ENCODE data around the gene PDE5A. TPM values are rescaled to one million over a fixed set of nuclear protein-coding genes. Genes with fewer than 3 reads are reported as not detected.

The PDE5A gene
- polyA plus RNA-seq, 3 donors: 3.3 to 7.4 (median 7.1) TPM

DNA sequence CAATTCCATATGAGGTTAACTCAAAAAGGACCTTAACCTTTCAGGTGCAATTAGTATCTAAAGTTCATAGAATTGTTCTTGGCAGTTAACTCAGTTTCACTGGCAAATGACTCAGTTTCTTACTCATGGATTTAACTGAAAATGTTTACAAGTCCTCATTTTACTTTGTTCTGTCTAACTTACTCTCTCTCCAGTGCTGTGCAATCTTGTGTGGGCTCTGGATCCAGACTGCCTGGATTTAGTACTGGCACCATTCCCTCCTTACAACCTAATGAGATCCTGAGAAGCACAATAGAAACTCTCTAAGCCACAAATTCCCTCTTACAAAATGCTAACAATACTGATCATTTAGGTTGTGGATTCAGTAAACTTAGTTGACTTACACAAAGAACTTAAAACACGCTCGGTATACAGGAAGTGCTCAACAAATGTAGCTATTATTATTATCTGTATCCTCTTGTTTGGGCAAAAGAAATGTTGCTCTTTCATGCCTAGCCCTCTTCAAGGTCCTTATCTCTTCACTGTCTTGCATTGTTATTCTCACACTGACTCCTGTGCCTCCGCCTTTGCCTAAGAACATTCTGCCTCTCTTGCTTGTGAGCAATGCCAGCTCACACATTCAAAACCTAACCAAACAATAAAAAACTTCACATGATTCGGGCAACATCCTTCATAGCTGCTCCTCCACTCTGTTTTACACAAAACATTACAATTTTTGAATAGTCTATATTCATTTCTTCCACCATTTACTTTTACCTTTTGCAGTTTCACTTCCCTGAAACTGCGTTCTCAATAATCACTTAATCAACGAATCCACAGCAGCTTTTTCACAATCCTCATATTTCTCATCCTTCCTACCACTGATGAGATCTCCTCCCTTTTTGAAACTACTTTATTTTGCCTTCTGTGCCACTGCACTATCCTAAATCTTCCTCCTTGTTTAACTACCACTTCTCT, 91.8 kb downstream of the PDE5A start:
- no peak overlapping the region for H3K27ac ChIP-seq (ENCODE audit: low read depth, low read length)
- 87 to 92% (median 89%) methylated on average over 6 of the region's 6 CpGs for WGBS, 3 donors

DNA sequence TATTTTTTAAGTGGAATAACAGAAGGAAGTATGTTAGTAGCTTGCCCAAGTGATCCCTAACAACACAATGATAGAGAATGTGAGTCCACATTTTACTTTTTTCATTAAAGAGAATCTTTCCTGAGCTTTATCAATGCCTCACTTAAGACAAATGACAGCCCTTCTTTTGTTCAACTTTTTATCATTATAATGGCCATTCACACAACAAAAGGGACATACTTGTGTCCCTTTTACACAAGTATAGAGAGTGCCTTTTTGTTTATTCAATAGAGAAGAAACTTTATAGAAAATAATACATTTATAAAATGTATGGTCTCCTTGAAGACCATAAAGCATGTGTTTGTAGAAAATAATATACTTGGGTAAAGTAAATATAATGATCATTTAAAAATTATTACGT, 96.3 kb downstream of the PDE5A start:
- no peak overlapping the region for H3K27ac ChIP-seq (ENCODE audit: low read depth, low read length)

DNA sequence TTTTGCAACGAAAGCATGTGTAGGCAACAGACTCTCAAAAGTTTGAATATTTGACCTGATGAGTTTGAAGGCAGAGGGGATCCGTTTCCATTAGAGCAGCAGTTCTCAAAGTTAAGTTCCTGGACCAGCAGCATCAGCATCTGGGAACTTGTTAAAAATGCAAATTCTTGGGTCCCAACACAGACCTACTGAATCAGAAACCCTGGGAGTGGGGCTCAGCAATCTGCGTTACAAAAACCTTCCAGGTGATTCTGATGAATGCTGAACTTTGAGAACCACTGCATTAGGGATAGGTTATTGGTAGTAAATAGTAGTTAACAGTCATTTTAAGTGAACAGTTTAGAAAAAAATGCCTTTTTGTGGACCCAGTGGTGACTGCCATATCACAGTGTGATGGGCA, 98.8 kb downstream of the PDE5A start:
- H3K27ac ChIP-seq (ENCODE audit: low read depth, low read length): no peak overlapping the region
- WGBS, 3 donors: 90 to 92% (median 92%) methylated on average over 3 of the region's 3 CpGs

More for the DNA sequence above, 96.3 kb downstream of the PDE5A start:
- 79 to 93% (median 85%) methylated on average over 1 of the region's 1 CpG for WGBS, 3 donors

DNA sequence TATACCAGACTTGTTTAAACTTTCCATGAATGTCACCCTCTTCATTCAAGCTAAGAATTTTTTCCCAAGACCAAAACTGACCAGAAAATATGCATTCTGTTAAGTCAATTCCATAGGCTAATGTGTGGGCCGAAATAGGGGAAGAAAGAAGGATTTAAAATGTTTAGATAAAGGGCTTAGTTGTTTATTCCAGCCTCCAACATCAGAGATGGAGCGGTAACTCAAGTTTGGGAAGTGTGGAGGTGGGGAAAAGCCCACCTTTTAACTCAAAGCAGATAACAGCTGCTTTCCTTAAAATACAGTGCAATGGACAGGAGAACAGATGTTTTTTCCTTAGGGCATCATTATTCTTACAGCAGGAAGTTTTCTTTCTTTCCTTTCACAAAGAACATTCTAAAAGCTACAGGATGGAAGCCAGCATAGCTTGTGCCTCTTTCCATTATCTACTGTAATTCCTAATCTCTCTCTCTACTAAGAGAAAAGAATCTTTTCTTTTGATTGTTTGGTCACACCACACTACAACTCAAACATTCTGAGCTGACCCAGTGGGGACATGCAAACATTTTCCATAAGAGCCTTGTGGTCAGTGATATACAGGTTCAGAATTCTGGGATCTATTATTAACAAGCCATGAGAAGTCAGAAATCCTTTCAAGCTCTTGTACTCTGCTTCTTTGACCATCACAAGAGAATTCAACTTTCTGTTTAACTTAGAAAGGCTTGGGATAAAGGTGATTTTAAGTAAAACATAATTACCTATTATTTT, 101.6 kb downstream of the PDE5A start:
- 61 to 79% (median 68%) methylated on average over 2 of the region's 2 CpGs for WGBS, 3 donors
- no peak overlapping the region for H3K27ac ChIP-seq (ENCODE audit: low read depth, low read length)

DNA sequence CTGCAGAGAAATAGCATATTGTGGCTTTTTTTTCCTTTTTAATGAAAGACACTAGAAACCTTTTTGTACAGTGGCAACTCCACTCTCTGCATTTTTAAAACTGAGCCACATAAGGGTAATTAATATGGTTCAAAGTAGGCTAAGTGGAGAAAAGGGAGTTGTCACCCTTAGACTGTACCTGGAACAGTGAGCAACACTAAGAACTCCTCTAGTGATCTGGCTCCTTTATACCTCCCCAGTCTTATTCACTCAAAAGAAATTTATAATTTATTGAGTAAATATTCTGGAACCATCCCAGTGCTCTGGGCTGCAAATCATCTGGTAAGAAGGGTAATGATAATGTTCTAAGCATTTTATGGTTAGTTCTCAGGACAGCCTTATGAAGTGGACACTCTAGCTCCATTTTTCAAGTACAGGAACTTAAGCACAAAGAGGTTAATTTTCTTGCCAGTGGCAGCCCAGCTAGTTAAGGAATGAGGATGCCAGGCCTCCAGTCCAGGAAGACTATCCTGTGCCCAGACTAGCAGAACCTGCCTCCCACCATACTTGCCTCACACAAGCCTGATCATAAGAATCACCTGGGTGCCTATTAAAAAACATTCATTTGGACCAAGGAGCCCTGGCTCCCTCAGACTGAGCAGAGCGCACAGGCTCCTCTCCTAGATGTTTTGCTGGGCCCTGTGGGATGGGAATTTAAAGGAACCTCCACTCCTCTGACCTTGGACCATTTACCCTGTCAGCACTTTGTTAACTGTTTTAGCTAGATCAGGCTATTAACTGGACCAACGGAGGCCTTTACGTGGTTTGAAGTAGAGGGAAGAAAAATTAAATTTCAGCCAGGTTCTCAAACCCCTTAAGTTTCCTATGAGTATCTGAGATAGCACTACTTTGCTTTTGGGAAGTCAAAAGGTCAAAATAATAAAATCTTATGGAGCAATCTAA, 102.6 kb downstream of the PDE5A start:
- 66 to 71% (median 69%) methylated on average over 3 of the region's 3 CpGs for WGBS, 3 donors
- no peak overlapping the region for H3K27ac ChIP-seq (ENCODE audit: low read depth, low read length)

DNA sequence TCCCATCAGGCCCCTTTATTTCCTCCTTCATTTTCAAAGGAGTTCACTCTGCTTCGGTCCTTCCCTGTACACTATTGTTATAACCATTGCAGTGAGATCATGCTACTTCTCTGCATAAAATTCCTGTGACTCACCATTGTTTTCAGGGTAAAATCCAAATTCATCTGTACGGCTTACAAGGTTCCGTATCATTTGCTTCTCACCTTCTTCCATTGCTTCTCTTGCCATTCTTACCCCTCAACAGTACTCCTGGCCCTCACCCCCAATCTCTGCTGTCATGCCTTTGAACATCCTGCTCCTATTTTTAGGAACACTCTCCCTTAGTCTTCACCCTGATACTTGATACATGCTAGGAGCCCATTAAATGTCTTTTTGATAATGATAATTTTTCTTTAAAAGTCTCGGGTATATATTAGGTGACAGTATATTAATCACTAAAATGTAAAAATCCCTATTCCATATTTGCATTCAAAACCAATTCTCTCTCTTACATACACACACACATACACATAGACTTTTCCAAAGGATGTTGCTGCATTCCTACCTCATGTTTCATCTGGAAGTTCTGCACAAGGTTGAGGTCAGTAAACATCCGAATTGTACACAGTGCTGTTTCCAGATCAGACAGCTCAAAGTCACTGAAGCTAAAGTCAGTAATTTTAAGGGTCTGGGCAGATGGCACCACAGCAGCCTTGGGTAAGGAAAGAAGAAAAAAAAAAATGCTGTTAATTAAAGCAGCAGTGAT, 103.4 kb downstream of the PDE5A start:
- 66 to 85% (median 71%) methylated on average over 5 of the region's 5 CpGs for WGBS, 3 donors
- H3K27ac ChIP-seq (ENCODE audit: low read depth, low read length): no peak overlapping the region

DNA sequence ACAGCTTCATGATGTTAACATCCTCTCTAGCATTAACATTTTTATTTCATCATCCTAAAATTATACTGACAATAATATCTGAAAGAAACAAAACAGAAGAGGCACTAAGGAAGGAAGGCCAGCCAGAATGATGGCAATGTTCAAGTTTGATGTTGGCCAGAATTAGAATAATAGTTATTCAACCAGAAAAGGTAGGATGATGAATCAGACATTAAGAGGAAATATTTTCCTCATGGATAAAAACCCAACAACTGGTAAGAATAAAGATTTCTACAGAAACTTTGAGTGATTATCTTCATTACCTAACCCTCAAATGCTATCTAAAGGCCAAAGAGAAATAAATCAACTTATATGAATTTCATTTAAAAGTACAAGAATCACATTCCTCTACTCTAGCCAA, 105.2 kb downstream of the PDE5A start:
- H3K27ac ChIP-seq (ENCODE audit: low read depth, low read length): no peak overlapping the region

DNA sequence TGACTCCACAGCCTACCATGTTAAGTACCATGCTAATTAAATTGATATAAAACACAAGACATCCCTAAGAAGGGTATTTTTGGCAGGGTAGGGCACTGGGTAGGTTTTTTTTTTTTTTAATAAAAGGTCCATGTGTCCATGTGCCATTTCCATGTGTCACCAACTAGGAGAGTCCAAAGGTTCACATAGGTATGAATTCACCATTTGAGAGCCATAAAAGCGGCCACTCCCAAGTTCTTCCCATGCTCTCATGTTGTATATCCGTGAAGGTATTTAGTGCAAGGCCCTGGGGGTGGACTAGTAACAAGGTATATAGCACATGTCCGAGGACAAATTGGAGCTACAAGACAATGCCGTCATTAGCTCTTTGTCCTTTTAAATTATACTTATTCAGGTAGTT, 107.3 kb downstream of the PDE5A start:
- no peak overlapping the region for H3K27ac ChIP-seq (ENCODE audit: low read depth, low read length)
- 96 to 98% (median 97%) methylated on average over 4 of the region's 4 CpGs for WGBS, 3 donors

DNA sequence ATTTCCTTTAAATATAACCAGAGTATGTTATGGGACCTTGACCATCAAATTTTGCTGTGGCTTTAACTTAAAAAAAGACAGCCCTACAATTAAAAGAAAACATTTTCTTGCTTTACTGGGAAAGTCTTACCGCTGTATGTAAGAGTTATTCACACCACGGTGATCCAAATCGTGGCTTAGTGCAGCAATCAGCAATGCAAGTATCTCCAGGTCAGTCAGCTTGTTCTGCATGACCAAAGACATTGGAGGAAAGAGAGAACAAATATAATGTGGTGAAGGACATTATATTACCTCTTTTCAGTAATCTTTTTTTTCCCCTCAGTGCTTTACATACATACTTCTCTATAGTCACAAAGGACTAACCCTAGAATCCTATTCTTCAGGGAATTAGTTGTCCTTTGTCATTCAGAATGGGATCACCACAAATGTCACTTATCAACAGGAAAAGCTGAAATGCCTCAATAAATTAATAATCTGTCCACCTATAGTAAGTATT, 109.6 kb downstream of the PDE5A start:
- 88 to 93% (median 92%) methylated on average over 3 of the region's 3 CpGs for WGBS, 3 donors
- H3K27ac ChIP-seq (ENCODE audit: low read depth, low read length): no peak overlapping the region

DNA sequence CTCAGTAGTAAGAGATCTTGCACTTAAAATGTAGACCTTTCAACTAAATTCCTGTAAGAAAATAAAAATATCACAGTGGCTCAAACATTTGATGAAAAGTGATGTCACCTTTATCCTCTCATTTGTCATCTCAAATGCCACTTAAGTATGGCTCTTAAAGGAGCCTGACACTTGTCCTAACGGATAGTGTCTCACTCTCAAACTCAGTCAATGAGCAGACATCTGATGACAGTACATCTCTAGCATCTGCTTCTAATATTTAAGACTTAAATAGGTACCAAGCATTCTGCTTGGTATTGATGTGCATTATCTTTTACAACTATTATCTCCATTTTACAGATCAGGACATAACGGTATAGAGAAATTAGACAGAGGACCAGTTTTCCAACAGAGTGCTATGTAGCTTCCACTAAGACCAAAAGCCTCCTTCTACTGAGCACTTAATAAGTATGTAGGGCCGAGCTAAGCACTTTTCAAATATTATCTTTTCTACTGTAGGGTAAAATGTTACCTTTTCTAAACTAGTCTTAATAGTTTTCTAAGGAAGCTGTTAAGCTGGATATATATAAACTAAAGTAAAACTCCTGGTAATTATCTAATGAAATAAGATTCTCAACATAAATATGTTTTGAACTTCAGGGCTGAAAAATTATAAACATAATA, 110.2 kb downstream of the PDE5A start:
- no peak overlapping the region for H3K27ac ChIP-seq (ENCODE audit: low read depth, low read length)
- WGBS, 3 donors: 82 to 93% (median 84%) methylated on average over 3 of the region's 3 CpGs

DNA sequence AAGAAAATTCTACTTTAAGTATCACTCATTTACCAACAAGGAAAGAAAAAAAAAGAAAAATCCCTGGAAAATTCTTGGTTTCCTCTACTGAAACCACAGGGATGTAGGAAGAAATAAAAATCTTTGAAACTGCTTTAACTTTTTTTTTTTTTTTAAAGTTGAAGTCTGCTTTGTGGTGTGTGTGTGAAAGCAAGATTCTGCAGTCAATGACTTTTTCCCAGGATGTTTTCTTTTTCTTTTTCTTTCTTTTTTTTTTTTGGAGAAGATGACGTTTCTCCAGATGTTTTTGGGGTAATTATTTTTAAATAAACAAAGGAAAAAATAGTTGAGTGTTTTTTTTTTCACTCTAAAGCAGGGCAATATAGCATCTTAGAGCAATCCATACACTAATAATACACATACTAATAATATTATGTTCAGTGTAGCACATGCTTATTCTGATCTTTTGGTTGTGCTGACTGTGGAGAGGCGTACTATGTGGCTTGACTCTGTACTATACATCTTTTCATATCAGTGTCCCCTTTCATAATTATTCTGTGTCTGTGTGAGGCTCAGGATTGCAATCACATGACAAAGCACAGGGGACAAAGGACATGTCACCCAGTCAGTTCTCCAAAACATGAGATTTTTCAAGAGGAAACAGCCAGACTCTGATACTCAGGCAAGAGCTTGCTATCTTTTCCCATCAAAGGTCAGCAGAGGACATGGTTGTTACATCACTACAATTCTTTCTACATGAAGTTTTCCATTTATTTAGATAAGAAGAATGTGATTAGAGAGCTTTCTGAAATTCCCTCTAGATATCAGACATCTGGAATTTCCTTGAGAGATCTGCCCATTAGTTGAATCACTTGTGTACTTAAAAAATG, 111.0 kb downstream of the PDE5A start:
- 54 to 72% (median 69%) methylated on average over 2 of the region's 2 CpGs for WGBS, 3 donors
- H3K27ac ChIP-seq (ENCODE audit: low read depth, low read length): no peak overlapping the region

DNA sequence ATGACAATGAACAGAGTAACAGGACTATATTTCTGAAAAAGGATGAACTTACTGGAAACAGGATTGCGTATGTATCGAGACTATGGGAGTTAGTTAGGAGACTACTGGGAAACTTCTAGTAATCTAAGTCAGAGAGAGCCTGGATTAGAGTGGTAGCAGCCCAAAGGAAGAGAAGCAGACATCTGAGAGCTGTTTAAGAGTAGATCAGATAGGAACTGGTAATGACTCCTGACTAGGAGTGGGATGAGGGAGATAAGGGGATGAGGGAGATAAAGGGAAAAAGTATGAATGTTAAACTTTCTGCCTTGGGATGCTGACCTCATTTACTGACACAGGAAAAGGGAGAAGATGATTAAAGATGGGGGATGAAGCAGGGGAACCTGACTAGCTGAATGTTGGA, 116.2 kb downstream of the PDE5A start:
- 96 to 97% (median 97%) methylated on average over 2 of the region's 2 CpGs for WGBS, 3 donors
- H3K27ac ChIP-seq (ENCODE audit: low read depth, low read length): no peak overlapping the region

DNA sequence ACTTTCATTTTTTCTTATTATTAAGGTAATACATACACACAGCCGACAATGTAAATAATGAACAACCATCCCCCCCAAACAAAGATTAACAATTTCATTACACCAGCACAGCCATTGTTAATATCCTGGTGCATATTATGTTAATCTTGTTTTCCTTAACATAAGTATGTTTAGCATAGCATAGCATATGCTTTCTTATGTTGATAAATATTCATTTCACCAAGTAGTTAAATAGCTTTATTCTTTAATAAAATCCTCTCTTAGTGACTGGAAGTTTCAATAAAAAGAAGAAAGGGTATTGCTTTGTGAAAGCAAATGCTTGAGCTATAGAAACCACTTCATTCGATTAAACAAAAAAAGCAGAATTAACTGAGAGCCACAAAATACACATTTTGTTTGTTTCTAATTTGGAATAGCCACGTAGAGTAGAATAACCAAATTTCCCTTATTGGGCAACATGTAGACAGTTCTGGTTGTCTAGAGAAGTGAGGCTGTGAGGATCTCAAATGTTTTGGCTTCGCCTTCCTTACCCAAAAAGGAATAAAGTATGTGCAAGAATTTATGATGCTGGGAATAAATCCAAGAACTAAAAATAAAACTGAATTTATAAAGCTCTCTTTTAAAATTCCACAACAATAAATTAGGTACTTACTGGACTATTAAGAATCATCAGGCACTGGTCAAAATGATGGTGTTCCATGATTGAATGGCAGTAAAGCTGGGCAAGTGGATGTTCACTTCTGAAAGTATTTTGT, 118.0 kb downstream of the PDE5A start:
- H3K27ac ChIP-seq (ENCODE audit: low read depth, low read length): no peak overlapping the region
- WGBS, 3 donors: 67 to 80% (median 72%) methylated on average over 4 of the region's 4 CpGs

DNA sequence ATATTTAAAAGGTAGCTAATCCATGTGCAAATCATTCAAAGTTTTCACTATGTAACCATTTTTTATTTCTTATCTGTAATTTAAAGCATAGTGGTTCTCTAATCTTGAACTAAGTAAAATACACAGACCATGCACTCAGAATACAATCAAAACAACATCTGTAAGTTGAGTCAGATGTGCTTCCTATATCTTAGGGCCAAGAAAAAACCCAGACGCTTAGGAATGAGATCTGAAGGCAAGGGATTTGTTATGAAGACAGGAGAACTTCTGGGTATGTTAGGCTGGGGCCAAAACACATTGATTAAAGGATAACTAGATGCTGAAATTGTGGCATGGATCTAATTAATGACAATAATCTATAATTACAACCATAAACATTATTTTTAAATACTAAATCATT, 120.3 kb downstream of the PDE5A start:
- whole genome bisulfite sequencing, 3 donors: 55 to 70% (median 63%) methylated on average over 1 of the region's 1 CpG
- H3K27ac ChIP-seq (ENCODE audit: low read depth, low read length): no peak overlapping the region

DNA sequence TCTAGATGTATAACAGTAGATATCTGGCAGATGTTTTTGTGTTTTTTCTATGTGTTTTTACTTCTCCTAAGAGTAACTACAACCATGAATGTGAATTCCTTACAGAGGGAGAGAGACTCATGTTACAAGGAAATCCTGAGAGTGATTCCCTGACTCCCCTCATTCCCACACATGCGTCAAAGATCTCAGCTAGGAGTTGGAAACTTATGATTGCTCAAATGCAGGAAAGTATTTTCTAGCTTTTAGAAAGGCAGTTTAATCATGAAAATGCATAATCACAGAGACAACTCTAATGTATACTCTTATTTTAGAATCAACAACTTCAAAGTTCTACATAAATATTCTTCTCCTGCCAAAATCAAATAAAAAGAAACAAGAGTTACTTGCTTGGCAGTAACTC, 121.8 kb downstream of the PDE5A start:
- no peak overlapping the region for H3K27ac ChIP-seq (ENCODE audit: low read depth, low read length)
- 82 to 93% (median 88%) methylated on average over 1 of the region's 1 CpG for WGBS, 3 donors

DNA sequence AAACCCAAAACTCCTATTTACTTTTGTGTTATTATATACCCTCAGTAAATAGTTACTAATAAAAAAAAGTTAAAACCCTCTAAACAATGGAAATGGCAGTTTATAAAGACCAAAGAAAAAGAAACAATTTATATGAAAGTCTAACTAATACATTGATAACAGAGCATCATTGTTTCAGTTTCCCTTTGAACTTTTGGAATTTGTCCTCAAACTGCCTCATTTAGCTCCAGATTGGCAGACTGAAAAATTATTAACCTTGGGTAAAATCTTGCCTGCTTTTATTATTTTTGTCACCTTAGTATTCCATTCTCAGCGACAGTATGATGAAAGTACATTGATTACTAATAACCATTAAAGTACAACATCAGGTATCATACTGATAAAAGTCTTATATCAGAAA, 124.0 kb downstream of the PDE5A start:
- no peak overlapping the region for H3K27ac ChIP-seq (ENCODE audit: low read depth, low read length)
- 74 to 100% (median 96%) methylated on average over 1 of the region's 1 CpG for WGBS, 3 donors

Measured in adipose tissue (tissue), 3 donors.